Bronchial epithelial cell (primary cell): ENCODE measurements around the gene KDM2B. TPM values are rescaled to one million over a fixed set of nuclear protein-coding genes. Genes with fewer than 3 reads are reported as not detected.
"Not testable (repeated sequence)": the region's sequence is repeated elsewhere in the genome, so short reads cannot be mapped to it uniquely, and the experiment has no call there.

ENCODE experiments used
- DNase-seq: peaks from one replicate; pipeline ENCODE4 v3.0.0-alpha.2; 2010; ENCODE audit warnings: low read depth
- FAIRE-seq: peaks from 2 replicates; lab custom pipeline; 2011; peaks lifted over from hg19 to GRCh38; lab: Jason Lieb, UNC
- H3K27me3 ChIP-seq: 2 replicates; pipeline ENCODE4 v1.5.1; 2011; ENCODE audit warnings: low read length; ENCODE audit not compliant: control insufficient read depth, insufficient read depth
- H3K36me3 ChIP-seq: 2 replicates; pipeline ENCODE4 v1.5.1; 2011; ENCODE audit warnings: low read length; ENCODE audit not compliant: control insufficient read depth, insufficient read depth
- H3K4me3 ChIP-seq: 2 replicates; pipeline ENCODE4 v1.5.1; 2011; ENCODE audit warnings: mild to moderate bottlenecking, low read depth, low read length, control low read depth
- CTCF ChIP-seq: IDR thresholded peaks from 2 replicates; pipeline ENCODE4 v1.5.1; 2011; ENCODE audit warnings: mild to moderate bottlenecking, moderate library complexity, low read length, control low read depth, inconsistent platforms; ENCODE audit not compliant: insufficient read depth, severe bottlenecking
- total RNA-seq: library from RNA; depleted of rRNA; stranded (reverse); fragments of >200 nt; gene quantifications from 2 replicates; pipeline ENCODE4 v1.2.1, GENCODE V29; 2014

KDM2B gene
- total RNA-seq, 1 donor from 2014 or later = 14.2 TPM

- no peak for FAIRE-seq
- no peak for TF ChIP-seq CTCF
- DNase-seq = no peak
- Histone ChIP-seq H3K27me3 (no peaks in the 10 kb centered on the region), H3K4me3 (no peak overlapping the region), H3K36me3 (no peaks in the 10 kb centered on the region)
Observed at GRCh38 chr12:121596526-121596925, 15.7 kb upstream of the KDM2B start.

- Histone ChIP-seq H3K4me3 (no peak overlapping the region), H3K36me3 (no peaks in the 10 kb centered on the region), H3K27me3 (no peaks in the 10 kb centered on the region)
- TF ChIP-seq CTCF = no peak
- FAIRE-seq (no peak), DNase-seq (no peak)
Observed at GRCh38 chr12:121595520-121595919, 14.7 kb upstream of the KDM2B start.

- TF ChIP-seq CTCF = no peak
- no peaks in the 10 kb centered on the region for H3K27me3 ChIP-seq
- no peak for FAIRE-seq
- no peaks in the 10 kb centered on the region for H3K36me3 ChIP-seq
- no peak for DNase-seq
- no peak overlapping the region for H3K4me3 ChIP-seq
Observed at GRCh38 chr12:121592320-121592719, 11.5 kb upstream of the KDM2B start.

- DNase-seq = peak; percentile 39
- no peak overlapping the region for H3K4me3 ChIP-seq
- no peaks in the 10 kb centered on the region for H3K27me3 ChIP-seq
- TF ChIP-seq CTCF = no peak
- no peak for FAIRE-seq
- H3K36me3 ChIP-seq = no peaks in the 10 kb centered on the region
Observed at GRCh38 chr12:121590476-121591143, 9.8 kb upstream of the KDM2B start.

GRCh38 chr12:121584885-121585284, 4.1 kb upstream of the KDM2B start:
- H3K36me3 ChIP-seq, H3K4me3 ChIP-seq, DNase-seq, FAIRE-seq, H3K27me3 ChIP-seq: not testable (repeated sequence)

GRCh38 chr12:121583334-121583661, 2.5 kb upstream of the KDM2B start:
- not testable (repeated sequence) for DNase-seq, FAIRE-seq, H3K36me3 ChIP-seq, H3K27me3 ChIP-seq, H3K4me3 ChIP-seq
